Pancreas (tissue), 10 donors: Measurements from ENCODE around the gene FOXA1. TPM values are rescaled to one million over a fixed set of nuclear protein-coding genes. Genes with fewer than 3 reads are reported as not detected.

Experiments
- ATAC-seq, 4 donors: fragments of 200-7000 bp; cut with Tn5 transposase; one replicate each; pipeline versions ENCODE4 v1.8.0 to v1.9.1; 2020; ENCODE audit warnings: mild to moderate bottlenecking in 4 of 4, moderate library complexity in 4 of 4
- DNase-seq, 6 donors: peaks; one replicate each; pipeline ENCODE4 v3.0.0-alpha.2; 2020
- FAIRE-seq: peaks from 2 replicates; lab custom pipeline; 2012; peaks lifted over from hg19 to GRCh38; lab: Jason Lieb, UNC
- H3K27ac ChIP-seq, 4 donors: fragments of 200-600 bp; sonication (generic); 1 replicate in 3 of 4; 2 replicates in 1 of 4; pipeline versions ENCODE4 v1.5.0 to v1.8.0; 2020
- H3K27me3 ChIP-seq, 4 donors: fragments of 200-600 bp; one replicate each; pipeline ENCODE4 v1.8.0; 2021
- H3K36me3 ChIP-seq, 3 donors: fragments of 200-600 bp; sonication (generic) in 1 of 3; one replicate each; pipeline versions ENCODE4 v1.5.0 to v1.8.0; 2020 to 2021
- H3K4me1 ChIP-seq, 3 donors: fragments of 200-600 bp; one replicate each; pipeline ENCODE4 v1.8.0; 2021
- H3K4me3 ChIP-seq, 4 donors: fragments of 200-600 bp; sonication (generic) in 2 of 4; one replicate each; pipeline versions ENCODE4 v1.5.0 to v1.8.0; 2020 to 2021
- H3K9me3 ChIP-seq, 4 donors: fragments of 200-600 bp; one replicate each; pipeline ENCODE4 v1.8.0; 2021
- WGBS, 2 donors: extraction: QIAGEN DNeasy Blood & Tissue Kit; methylation state at CpG; one replicate each; pipeline ENCODE4 v1.1.7; 2013; 5-methylcytosine and 5-hydroxymethylcytosine counted together
- intact Hi-C, 3 donors: fragments of 100-400 bp; cut with DNase I; formaldehyde crosslinking; loops; one replicate each; pipeline versions ENCODE4 v1.11.1 to v1.14.2; 2022
- polyA plus RNA-seq, 2 donors: library from polyadenylated mRNA; stranded (reverse); fragments of 200-250 nt; gene quantifications; one replicate each; pipeline ENCODE4 v1.2.3, GENCODE V29; 2013
- total RNA-seq, 6 donors: library from RNA; stranded (reverse); fragmentation: NEBNext Ultra II Directional in 4 of 6; extraction: Animal tissue kit (Norgen Biotek cat#: 25700) in 4 of 6; gene quantifications; one replicate each; pipeline versions ENCODE4 v1.2.1 to v1.2.4, GENCODE V29; 2021 to 2023
- TF ChIP-seq, protein P1 (sequence below), 4 donors: fragments of 200-600 bp; sonication (generic) in 3 of 4; IDR thresholded peaks; one replicate each; pipeline versions ENCODE4 v1.5.0 to v1.8.0; 2021; ENCODE audit warnings: antibody characterized with exemption in 4 of 4
- donor health status: healthy with polysubstance abuse.
- donor health status: DM: no; HTN: no; CAD: no; lungs with moderate emphysema.
- donor health status: DM: no; HTN: no; CAD: no.
- donor health status: control.
- donor health status: control.
- donor health status: Bipolar disorder and iron deficiency.
- donor health status: DM: yes; HTN: yes; CAD: no.
- donor health status: DM: no; HTN: no; CAD: no.
- donor health status: DM: no; HTN: no; CAD: no.
- donor health status: DM: yes; HTN: yes; CAD: no.

FOXA1 gene
- total and polyA plus RNA-seq, 8 donors = 0.12 to 1.4 (median 0.51) TPM

DNA sequence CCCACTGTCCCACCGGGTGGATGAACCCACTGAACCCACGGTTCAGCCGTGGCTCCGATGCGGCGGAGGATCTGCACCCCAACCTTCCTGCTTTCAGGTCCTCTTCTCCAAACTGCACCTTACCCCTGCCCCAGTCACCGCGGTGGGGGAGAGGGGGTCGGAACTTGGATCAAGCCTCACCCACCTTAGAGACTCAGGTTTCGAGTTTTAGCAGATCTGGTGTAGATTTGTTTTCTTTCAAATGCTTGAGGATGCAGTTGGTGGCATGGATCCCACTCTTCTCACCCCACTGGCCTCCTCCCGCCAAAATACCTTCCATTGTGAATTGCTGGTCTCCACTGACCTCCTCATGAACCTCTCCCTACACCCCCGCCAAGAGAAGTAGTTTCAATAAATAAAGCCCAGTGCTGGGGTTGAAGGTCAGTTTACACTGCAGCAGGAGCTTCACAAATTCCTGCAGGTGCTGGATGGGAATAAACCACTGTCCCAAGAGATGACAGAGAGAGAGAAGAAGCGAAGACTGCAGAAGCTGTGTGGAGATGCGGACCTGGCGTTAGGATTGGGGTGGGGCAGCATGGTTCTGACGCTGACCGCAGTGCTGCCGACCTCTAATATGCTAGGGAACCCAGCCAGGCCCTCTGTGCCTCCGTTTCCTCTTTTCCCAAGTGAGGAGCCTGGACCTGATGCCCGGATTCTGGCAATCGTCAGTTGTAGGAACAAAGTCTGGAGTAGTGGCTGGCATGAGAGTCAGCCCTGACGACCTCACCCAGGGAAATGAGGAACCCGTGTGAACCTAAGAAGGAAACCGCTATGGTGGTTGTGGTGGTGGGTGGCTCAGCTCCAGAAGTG, 7.8 kb upstream of the FOXA1 start:
- Histone ChIP-seq H3K4me1 (peaks cover 0 to 6% (median 4%) of the 10 kb centered on the region in 3 donors), H3K9me3 (no peaks in the 10 kb centered on the region), H3K27me3 (peaks cover 8 to 32% (median 23%) of the 10 kb centered on the region in 4 donors), H3K36me3 (no peaks in the 10 kb centered on the region), H3K27ac (no peak overlapping the region), H3K4me3 (no peak overlapping the region)
- FAIRE-seq (no peak), ATAC-seq (no peak), DNase-seq (no peak)
- TF ChIP-seq, protein P1, sequence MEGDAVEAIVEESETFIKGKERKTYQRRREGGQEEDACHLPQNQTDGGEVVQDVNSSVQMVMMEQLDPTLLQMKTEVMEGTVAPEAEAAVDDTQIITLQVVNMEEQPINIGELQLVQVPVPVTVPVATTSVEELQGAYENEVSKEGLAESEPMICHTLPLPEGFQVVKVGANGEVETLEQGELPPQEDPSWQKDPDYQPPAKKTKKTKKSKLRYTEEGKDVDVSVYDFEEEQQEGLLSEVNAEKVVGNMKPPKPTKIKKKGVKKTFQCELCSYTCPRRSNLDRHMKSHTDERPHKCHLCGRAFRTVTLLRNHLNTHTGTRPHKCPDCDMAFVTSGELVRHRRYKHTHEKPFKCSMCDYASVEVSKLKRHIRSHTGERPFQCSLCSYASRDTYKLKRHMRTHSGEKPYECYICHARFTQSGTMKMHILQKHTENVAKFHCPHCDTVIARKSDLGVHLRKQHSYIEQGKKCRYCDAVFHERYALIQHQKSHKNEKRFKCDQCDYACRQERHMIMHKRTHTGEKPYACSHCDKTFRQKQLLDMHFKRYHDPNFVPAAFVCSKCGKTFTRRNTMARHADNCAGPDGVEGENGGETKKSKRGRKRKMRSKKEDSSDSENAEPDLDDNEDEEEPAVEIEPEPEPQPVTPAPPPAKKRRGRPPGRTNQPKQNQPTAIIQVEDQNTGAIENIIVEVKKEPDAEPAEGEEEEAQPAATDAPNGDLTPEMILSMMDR (IDR thresholded peaks at IDR 0.05) = no peak
- intact Hi-C loops = no loop called here
- 13 to 16% methylated on average over 24 of the region's 24 CpGs for WGBS, 2 donors

DNA sequence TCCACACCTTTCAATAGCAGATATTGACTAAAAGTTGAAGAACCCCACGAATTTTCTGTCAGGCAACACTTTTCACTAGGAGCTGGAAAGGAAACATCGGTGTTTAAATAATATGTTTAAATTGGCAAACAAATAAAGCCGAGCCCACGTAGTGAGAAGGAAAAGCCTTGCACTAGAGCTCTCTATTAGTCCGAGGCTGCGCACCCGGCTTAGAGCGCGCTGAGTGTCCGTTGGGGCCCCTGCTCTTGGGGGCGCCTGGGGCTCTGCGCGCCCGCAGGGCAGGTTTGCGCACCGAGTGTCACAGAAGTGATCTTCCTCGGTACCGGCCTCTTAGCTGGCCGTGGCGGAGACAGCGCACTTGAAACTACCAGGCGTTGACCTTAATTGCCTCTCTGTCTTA, 6.8 kb upstream of the FOXA1 start:
- WGBS, 2 donors = 8 to 11% methylated on average over 22 of the region's 22 CpGs
- FAIRE-seq = no peak
- intact Hi-C loops = no loop called here
- Histone ChIP-seq H3K27ac (no peak overlapping the region), H3K4me1 (peaks cover 0 to 6% (median 4%) of the 10 kb centered on the region in 3 donors), H3K36me3 (no peaks in the 10 kb centered on the region), H3K27me3 (peaks cover 8 to 39% (median 23%) of the 10 kb centered on the region in 4 donors), H3K9me3 (no peaks in the 10 kb centered on the region), H3K4me3 (no peak overlapping the region)
- DNase-seq = no peak
- ATAC-seq = no peak
- TF ChIP-seq, protein P1 (IDR thresholded peaks at IDR 0.05) = no peak

DNA sequence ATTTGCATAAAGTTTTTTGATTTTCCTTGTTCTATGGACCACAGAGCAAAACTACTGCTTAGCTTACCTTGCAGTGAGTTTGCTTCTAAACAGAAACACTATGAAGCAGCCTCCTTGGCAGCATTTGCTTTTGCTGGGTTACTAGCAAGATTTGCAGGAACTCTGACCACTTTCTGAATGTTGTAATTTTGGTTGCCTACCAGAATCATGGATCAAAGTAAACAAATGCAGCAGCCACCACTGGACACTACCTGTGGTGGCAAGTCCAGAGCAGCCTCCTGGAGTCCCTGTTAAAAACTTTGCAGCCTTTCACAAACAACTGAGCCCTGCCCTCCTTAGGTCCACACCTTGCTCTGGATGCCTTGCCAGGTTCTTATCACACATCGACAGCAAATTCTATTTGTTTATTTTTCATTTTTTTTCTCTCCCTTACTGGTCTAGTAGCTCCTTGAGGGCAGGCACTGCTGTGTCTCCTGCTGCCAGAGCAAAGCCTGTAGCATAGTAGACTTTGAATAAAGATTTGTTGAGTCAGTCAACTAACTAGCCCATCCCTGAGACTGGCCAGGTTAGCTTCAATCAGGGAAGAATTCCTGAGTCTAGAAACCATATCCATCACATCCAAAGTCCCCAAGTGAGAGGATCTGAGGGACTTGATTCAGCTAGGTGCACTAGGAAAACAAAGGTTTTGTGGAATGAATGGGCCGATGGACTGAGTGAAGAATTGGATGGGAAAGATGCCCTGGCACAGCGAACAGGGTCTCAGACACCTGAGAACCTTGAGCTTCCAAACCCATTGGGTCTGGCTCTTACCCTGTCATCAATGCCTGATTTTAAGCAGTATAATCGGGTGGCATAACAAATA, 6.1 kb upstream of the FOXA1 start:
- TF ChIP-seq, protein P1 (IDR thresholded peaks at IDR 0.05) = no peak
- DNase-seq (no peak), FAIRE-seq (no peak), ATAC-seq (no peak)
- Histone ChIP-seq H3K9me3 (no peaks in the 10 kb centered on the region), H3K4me1 (peaks cover 0 to 7% (median 6%) of the 10 kb centered on the region in 3 donors), H3K4me3 (no peak overlapping the region), H3K36me3 (no peaks in the 10 kb centered on the region), H3K27ac (no peak overlapping the region), H3K27me3 (peaks cover 8 to 40% (median 23%) of the 10 kb centered on the region in 4 donors)
- intact Hi-C loops = no loop called here
- WGBS, 2 donors = 34% methylated on average over 4 of the region's 4 CpGs

DNA sequence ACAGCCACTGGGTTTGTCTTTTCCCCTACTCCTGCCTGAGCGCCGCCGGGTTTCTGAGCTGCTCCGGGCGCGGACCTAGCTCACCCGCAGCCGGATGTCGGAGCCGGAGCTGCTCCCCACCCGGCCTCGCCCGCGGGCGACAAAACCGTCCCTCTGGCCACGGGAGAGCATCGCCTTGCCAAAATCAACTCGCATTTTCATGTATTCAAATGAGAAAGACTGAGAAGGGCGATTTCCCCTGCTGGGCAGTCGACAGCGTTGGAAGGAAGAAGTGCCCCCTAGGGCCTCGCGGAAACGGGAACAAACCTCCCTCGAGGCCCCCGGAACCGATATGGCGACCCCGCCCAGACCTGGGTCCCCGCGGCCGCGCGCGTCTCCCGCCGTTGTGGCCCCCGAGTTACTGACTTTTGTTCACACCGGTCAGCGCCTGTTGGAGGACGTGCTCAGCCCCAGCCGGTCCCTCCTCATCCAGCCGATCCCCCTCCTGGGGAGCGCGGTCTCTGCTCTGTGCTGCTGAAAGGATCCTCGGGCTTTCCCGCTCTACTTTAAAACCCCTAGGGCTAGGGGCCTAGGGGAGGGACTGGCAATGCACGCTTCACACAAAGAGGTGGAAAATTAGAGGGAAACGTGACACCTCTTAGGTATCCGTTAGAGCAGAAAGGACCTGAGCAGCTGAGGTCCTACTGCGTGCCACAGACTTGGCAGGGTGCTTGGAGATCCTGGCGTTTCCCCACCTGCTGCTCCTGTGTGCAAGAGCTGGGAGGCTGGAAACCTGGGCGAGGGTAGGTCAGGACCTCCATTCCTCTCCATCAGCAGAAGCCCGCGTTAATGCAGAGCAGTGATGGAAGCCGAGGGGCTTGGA, 4.7 kb upstream of the FOXA1 start:
- intact Hi-C loops = no loop called here

More for the DNA sequence above, 4.7 kb upstream of the FOXA1 start:
- H3K4me3 ChIP-seq = peak overlapping the region in 2 of 4 donors; percentile 5 to 35
- H3K27ac ChIP-seq = no peak overlapping the region
- H3K36me3 ChIP-seq = no peaks in the 10 kb centered on the region
- DNase-seq (peak in 3 of 6 donors; percentile 15 to 64 (median 61)), FAIRE-seq (no peak), ATAC-seq (no peak)
- no peaks in the 10 kb centered on the region for H3K9me3 ChIP-seq
- peaks cover 0 to 9% (median 6%) of the 10 kb centered on the region in 3 donors for H3K4me1 ChIP-seq
- H3K27me3 ChIP-seq = peaks cover 8 to 40% (median 23%) of the 10 kb centered on the region in 4 donors
- 6% methylated on average over 57 of the region's 57 CpGs for WGBS, 2 donors
- TF ChIP-seq, protein P1 (IDR thresholded peaks at IDR 0.05) = no peak
